CD1c-positive myeloid dendritic cell (primary cell): Measurements from ENCODE around the gene TRIM59.

Experiments
- DNase-seq: peaks from one replicate; pipeline ENCODE4 v3.0.0-alpha.2; 2016; ENCODE audit errors: extremely low spot score

Gene TRIM59, protein sequence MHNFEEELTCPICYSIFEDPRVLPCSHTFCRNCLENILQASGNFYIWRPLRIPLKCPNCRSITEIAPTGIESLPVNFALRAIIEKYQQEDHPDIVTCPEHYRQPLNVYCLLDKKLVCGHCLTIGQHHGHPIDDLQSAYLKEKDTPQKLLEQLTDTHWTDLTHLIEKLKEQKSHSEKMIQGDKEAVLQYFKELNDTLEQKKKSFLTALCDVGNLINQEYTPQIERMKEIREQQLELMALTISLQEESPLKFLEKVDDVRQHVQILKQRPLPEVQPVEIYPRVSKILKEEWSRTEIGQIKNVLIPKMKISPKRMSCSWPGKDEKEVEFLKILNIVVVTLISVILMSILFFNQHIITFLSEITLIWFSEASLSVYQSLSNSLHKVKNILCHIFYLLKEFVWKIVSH

DNA sequence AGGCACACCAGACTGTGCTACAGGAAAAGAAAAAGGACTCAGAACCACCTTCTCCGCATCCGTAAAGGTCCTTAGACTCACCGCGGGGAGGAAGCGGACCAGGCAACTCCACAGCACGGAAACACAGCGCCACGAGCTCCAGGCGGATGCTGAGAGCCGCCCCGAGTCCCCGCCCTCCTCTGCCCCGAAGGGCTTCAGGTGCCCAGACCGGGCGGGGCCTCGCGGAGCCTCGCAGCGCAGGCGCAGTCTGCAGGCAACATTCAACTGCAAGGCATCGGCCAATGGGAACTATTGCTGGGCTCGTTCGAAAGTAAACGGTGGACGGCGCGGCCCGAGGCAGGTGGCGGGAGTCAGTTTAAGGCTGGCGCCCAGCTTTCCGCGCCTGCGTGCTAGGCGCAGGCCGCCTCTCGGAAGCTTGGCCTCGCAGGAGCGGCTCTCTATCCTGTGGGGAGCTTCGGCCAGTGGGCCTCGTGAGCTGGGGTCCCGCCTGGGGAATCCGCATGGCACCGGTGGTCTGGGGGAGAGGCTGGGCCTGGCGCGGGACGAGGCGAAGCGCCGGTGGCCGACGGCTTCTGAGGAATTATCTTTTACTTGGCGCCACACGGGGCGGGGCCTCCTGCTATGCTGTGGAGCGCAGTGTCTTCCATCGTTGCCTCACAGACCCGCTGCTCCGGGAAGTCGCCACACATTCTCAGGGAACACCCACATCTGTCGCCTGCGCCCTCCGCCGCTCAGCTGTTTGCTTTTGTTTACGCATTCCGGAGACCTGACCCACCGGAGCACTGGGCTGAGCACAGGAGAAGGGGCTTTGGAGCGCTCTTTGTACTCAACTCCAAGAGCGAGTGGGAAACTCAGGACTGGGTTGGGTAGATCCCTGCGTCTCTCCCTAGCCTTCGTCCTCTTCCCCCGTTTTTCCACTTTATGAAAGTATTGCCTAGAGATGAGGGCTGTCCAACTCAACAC lies at the start of gene TRIM59:
TRIM59 (minus strand) TSS at position 151 of the 963 bp plus-strand sequence. CDS start 10,603 bp downstream, outside the sequence.
- DNase-seq, result peak; percentile 95

DNA sequence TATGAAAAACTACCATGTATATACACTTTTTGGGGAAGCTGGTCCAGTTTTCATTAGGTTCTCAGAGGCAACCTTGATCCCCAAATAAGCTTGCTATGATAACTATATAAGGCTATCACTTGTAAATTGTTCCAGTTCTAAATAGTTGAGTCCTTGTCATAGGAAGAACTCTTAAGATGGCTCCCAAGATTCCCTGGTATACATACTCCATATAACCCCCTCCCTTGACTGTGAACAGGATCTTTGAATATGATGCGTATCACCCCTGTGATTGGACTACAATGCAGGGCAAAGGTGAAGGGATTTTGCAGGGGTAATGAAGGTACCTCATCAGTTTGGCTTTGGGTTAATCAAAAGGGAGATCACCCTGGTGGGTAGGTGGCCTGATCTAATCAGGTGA lies 48.6 kb upstream of the TRIM59 start:
- DNase-seq, result no peak

DNA sequence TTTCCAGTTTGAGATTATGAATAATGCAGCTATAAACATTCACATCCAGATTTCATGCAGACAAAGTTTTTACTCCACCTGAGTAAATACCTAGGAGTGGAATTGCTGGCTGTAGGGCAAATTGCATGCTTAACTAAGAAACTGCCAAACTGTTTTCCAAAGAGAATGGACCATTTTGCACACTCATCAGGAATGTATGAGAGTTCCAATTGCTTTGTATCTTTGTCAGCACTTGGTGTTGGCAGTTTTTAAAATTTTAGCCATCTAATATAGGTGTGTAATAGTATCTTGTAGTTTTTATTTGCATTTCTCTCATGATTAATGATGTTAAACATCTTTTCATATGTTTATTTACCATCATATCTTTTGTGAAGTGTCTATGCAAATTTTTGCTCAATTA lies 40.6 kb upstream of the TRIM59 start:
- no peak for DNase-seq

DNA sequence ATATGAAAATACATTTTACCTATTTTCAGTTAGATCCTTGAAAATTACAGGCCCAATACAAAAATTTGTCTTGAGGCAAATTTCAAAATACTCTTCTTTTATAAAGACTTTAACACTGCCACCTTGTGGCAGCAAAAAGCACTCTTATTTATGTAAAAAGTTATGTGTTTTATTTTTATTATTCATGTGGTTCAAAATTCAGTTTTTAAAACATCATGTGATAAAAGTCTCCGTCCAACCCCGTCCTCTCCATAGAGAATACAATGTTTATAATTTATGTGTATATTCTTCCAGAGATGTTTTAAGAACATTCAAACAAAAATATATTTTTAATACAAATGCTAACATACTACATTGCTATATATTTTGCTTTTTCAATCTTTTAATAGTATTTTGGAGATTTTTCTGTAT lies 36.9 kb upstream of the TRIM59 start:
- peak; percentile 52 for DNase-seq

DNA sequence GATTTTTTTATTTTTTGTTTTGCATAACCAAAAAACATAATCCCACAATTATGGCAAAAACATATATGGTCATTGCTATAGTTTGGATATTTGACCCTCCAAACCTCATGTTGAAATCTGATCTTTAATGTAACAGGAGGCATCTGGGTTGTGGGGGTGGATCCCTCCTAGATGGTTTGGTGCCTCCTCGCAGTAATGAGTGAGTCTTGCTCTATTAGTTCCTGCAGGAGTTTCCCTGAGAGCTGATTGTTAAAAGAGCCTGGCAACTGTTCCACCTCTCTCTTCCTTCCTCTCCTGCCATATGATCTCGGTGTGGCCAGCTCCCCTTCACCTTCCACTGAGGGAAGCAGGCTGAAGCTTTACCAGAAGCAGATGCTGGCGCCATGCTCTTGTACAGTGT lies 33.2 kb upstream of the TRIM59 start:
- no peak for DNase-seq

DNA sequence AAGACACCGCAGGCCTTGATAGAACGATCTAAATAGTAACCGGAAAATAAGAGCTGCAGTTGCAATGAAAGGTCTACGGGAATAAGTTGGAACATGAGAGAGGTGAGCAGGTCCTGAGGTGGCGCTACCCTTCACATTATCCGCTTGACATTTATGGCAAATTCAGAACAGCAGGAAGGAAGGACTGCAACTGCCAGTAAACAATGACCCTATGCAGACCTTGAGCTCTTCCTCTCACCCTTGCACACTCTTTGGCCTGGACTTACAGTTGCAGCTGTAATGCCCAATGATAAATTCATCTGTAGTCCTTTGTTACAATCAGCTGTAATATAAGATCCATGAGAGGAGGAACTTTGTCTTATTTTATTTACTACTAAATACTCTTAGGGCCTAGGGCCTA lies 32.3 kb upstream of the TRIM59 start:
- no peak for DNase-seq

DNA sequence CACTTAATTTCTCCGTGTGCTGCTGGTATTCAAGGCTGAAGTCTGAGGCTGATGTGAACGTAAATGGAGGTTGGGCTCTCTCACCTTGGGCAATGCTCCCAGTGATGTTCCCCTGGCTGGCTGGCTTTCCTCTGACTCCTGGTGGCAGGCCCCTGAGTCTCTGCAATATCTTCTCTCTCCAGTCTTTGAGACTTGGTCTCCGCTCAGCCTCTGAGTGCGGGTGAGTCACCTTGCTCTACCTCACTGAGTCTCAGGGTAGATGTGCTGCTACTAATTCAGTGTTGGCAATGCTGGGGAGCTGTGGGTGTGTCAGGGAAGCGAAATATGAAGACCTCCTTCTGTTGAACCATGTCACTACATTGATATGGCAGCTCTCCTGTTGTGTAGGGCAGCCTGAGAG lies 31.3 kb upstream of the TRIM59 start:
- no peak for DNase-seq

DNA sequence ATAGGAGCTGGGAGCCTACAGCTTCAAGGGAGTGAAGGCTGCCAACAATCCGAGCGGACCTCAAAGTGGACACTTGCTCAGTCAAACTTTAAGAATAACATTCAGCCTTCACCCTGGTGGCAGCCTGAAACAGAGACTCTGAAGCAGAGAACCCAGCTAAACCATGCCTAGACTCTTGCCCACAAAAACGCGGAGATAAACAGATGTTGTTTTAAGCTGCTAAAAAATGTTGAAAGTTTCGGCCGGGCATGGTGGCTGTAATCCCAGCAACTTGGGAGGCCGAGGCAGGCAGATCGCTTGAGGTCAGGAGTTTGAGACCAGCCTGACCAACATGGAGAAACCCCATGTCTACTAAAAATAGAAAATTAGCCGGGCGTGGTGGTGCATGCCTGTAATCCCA lies 29.8 kb upstream of the TRIM59 start:
- DNase-seq, result no peak

DNA sequence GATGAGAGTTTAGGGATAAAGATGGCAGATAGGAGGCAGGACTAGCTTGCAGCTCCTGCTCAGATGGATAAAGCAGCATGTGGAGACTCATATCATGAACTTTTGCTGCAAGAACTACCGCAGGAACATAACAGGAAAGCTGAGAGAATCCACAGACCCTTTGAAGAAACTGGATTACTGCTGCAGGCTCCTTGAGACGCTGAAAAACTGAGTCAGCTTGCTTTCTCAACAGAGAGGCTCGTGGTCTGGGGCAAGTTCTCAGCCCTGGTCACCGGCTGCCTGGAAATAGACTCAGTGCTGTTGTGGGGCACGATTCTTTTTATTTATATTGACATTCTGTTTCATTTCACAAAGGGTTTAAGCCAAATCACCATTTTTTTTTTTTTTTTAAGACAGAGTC lies 28.8 kb upstream of the TRIM59 start:
- DNase-seq, result no peak

DNA sequence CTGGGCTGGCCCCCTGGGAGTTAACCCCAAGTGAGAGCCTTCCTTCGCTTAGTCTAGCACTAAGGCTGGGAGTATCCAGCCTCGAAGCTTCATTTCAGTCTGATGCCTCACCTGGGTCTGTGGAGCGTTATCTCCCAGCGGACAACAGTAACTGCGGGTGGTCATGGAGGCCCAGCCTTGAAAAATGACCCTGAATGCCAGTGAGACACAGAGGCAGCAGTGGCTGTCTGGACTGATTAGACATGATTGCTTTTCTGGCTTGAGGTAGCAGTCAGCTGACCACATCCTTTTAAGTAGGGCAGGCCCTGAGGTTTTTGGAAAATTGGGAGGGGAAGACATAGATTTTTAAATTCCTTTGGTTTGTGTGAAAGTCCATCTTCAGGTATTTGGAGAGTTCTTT lies 28.2 kb upstream of the TRIM59 start:
- no peak for DNase-seq

DNA sequence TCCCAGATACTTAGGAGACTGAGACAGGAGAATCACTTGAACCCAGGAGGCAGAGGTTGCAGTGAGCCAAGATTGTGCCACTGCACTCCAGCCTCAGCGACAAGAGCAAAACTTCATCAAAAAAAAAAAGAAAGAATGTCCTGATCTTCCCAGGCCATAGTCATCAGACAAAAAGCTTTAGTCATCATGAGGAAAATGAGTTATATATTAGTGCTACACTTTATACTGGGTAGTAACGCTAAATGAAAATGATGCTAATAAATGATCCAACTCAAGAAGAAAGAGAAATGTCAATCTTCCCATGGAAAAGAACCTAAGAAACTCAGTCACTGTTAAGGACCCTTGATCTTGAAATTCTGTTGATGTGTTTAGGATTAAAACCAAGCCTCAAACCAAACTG lies 26.3 kb upstream of the TRIM59 start:
- no peak for DNase-seq

DNA sequence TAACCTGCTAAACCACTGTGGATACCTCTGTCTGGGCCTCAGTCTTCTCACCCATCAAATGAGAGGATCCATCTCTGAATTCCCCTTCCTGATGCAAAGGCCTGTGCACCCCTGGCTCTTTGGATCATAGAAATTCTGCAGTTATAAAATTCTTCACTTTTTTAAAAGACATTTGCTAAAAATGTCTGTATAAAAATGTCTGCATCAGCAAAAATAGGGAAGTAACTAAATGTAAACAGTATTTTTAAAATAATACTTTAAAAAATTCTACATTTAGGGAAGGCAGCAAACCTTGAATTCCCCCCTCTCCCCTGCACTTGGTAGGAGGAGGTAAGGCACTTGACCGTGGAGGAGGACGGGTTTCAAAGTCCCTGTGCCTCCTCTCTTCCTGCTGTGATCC lies 25.6 kb upstream of the TRIM59 start:
- no peak for DNase-seq

DNA sequence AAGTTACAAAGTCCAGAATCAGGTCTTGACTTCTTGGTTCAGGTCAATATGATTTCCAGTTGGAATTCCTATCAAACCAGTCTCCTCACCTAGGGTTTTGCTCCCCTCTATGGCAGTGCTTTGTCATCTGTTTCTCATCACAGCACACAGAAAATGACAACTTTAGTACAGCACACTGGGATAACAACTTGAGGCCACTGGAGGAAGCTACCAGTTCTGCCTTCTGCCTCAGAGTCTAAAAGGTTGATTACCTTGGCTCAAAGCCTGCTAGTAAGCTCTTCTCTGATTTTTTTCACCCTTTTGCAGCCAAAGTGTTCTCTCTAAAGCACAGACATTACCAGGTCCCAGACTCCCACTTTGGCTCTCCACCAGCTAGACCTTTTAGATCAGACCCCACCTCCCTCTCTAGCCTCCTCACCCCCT lies 24.8 kb upstream of the TRIM59 start:
- no peak for DNase-seq

DNA sequence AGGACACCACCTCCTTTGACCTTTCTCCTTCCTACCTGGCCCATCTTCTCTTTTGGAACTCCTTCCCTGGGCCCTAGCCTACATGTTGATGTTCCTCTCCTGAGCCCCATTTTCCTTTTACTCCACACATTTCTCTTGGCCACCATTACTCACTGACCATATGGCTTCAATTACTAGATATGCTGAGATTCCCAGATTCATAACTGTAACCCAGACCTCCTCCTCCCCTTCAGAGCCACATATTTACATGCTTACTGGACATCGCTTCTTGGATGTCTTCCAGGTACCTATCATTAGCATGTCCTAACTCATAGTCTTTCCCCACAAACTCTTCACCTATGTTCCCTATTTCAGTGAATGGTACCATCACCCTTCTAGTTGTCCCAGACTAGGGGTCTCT lies 24.4 kb upstream of the TRIM59 start:
- no peak for DNase-seq

DNA sequence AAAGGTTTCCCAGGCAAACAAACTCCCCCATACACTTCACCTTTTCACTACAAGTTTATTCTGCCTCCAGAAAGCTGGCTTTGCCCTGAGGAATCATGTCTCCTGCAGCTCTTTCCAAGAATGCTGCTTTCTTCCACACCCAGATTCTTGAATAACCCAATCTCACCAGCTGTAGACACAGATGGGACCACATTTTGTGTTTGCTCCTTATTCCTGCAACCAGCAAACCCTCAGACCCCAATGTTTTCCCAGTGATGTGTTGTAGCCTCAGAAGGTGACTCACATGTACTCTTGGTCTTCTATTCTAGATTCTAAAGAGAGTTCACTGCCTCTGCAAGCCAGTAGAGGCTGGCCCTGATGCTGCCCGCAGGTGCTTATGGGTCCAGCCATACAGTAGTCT lies 23.6 kb upstream of the TRIM59 start:
- no peak for DNase-seq

DNA sequence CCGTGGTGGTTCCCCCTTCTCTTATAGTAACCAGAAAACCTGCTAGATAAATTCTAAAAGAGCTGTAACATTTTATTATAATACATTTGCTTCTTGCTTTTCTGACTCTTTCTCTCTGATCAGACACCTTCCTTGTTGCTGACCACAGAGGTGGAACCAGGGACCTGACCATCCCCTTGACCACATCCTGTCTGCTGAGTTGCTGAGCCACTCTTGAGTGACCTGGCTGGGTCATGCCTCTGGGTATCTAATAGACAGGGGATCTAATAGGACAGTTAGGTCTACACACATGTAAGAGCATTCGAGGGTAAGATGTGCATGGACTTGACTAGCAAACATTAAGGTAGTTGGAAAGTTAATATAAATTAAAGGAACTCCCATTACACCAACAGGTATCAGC lies 22.8 kb upstream of the TRIM59 start:
- no peak for DNase-seq

DNA sequence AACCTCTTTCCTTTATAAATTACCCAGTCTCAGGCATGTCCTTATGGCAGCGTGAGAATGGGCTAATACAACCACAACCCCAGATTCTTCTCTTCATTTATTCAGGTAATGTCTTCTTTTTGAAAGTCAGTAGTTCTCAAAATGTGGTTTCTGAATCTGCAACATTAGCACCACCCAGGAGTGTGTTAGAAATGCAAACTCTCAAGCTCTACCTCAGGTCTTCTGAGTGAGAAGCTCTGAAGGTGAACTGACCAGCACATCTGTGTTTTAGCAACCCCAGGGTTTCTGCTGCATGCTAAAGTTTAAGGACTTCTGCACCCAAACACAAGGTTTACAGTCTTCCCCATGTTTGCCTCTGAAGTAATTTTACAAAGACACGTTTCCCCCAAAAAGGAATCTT lies 22.3 kb upstream of the TRIM59 start:
- DNase-seq, result no peak

DNA sequence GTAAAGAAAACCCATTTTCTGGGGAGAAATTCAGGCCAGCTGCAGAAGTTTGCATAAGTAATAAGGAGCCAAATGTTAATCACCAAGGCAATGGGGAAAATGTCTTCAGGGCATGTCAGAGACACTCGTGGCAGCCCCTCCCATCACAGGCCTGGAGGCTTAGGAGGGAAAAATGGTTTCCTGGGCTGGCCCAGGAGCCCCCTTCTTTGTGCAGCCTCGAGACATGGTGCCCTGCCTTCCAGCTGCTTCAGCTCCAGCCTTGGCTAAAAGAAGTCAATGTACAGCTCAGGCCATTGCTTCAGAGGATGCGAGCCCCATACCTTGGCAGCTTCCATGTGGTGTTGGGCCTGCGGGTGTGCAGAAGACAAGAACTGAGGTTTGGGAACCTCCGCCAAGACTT lies 20.6 kb upstream of the TRIM59 start:
- DNase-seq, result no peak

DNA sequence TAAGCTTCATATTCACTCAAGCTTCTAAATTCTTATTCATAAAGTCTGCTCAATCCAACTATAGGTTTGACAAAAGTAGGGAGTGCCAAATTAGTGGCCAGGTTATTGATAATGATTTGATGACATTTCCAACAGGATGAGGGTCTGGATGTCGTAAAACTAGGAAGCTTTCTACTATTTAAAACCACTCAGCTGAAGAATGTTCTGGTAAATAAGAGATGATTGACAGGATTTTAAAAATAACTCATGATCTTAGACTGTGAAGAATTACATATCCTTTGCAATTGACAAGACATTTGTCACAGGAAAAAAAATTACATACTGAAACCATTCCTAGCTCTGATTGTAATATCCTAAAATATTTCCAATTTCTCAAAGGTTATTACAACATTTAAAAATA lies 15.4 kb upstream of the TRIM59 start:
- DNase-seq, result no peak

DNA sequence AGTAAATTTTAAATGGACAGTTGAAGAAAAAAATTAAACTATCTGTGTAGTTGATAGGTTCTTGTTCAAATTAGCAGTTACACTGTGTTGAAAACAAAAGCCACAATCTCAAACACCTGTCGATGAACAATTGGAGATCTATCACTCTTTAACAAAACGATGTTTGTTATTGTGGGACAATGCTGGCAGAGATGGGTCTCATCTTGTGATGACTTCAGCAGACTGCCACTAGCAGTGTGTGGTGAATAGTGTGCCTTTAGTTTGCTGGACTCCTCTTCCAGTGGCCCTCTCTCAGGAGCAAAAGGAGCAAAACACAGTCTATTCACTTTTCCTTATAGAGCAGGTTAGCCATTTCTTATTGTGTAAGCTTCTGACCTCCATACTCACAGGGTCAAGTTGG lies 14.7 kb upstream of the TRIM59 start:
- DNase-seq, result no peak

DNA sequence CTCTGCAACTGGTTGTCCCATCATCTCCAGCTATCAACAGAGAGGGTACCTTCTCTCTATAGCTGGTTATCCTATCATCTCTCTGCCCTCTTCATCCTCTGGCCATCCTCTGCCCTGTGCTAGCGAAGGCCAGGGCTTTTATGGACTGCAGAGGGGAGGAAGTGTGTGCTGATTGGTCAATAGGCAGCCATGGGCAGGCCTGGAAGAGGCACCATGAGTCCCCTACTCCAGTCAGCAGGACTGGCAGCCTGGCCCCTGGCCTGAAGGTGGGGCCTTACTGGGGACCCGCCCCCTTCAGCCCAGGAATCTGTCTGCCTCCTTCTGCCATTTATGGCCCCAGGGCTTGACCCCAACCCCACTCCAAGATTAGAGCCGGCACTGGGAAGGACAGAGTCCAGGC lies 10.4 kb upstream of the TRIM59 start:
- DNase-seq, result no peak

DNA sequence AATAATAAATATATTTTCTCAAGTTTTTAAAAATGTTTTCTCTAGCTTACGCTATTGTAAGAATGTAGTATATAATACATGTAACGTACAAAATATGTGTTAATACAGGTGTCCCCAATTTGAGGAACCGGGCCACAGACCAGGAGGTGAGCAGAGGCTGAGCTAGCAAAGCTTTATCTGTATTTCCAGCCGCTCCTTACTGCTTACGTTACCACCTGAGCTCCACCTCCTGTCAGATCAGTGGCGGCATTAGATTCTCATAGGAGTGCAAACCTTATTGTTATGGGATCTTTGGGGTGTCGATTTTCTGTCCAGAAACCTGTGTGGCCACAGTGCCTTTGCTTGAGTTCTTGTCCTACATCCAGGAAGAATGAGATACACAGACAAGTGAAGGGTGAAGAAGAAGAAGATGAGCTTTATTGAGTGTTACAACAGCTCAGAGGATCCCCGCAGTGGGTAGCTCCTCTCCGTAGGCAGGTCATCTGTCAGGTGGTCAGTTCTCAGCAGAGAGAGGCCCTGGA lies 9.9 kb upstream of the TRIM59 start:
- DNase-seq, result no peak

DNA sequence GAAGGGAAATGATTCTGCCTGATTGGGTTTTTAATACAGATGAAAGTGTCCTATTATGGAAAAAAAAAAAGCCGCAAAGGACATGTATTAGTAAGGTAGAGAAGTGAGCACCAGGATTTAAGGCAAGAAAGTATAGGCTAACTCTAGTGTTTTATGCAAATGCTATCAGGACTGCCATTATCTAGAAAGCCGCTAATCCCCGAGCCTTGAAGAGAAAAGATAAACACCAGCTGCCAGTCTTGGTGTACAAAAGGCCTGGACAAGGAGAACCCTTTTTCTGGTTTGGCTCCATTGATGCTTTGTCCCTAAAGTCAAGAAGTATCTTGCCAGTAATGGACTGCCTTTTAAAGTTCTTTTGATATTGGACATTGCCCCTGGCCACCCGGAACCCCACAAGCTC lies 8.6 kb upstream of the TRIM59 start:
- DNase-seq, result no peak
